Activated T-cell treated with anti-CD3 and anti-CD28 coated beads for 1 hour (primary cell): ENCODE results near the gene PKIB.

Source experiments
- DNase-seq: peaks from one replicate; pipeline ENCODE4 v3.0.0-alpha.2; 2020; ENCODE audit warnings: low read depth

Gene PKIB

DNA sequence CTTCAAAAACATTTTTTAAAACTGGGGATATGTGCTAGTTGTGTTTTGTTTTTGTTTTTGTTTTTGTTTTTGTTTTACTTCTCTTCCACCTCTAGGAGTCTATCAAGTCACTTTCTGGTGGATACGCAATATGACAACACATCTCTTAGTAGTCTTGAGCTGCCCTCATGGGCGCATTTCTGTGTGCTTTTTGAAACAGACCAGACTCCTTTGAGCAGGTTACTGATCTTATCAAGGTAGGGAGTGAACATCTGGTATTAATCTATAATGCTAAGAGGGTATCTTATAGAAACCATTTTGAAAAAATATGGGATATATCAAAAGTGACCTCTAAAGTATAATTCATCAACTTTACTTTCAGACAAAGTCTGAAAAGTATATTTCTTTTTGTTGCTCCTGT is 56.2 kb downstream of the PKIB start:
- no peak for DNase-seq

DNA sequence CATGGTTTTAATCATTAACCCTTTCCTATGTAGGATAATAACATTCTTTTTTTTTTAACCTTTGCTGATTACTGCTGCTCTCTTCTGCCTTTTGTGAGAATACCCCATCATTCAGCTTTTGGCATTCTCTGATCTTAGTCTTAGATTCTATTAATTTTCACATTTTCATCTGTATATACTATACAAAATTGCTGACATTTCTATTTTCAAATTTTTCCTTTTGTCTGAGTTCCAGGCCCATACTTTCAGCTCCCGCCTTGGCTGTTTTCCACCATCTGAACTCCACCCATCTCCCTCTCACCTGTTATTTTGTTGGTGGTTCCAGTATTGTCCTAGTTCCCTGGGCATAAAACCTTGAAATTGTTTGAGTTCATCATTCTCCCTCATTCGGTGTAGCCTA is 59.2 kb downstream of the PKIB start:
- DNase-seq = no peak

DNA sequence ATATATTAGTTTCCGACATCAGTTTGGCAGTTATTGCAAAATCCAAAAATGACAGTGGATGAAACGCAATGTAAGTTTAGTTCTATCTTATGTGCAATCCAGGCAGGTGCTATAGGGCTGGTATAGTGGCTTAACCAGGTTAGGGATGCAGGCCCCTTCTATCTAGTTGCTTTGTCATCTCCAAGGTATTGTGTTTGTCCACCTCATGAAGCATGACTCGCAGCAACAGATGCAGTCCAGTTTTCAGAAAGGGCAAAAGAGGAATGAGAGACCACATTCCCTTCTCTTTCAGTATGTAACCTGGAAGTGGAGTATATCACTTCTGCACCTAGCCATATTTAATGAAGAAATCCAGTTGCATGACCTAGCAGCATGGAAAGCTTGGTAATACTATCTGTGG is 59.7 kb downstream of the PKIB start:
- DNase-seq = no peak

DNA sequence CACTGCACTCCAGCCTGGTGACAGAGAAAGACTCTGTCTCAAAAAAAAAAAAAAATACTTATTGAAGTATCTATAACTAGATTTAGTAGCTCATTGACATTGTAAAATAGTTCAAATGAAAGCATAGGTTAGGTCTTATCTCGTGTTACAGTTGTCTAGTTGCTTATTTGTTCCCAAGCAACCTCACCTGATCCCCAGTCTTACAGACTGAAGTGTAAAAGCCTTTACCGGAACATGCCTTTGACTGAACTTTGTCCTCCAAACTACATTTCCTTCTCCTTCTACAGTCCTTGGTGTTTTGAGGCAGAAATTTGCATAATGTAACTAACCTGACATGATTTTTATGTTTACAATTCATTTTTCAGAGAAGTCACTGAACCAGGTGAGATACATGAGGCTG is 61.0 kb downstream of the PKIB start:
- DNase-seq = no peak

DNA sequence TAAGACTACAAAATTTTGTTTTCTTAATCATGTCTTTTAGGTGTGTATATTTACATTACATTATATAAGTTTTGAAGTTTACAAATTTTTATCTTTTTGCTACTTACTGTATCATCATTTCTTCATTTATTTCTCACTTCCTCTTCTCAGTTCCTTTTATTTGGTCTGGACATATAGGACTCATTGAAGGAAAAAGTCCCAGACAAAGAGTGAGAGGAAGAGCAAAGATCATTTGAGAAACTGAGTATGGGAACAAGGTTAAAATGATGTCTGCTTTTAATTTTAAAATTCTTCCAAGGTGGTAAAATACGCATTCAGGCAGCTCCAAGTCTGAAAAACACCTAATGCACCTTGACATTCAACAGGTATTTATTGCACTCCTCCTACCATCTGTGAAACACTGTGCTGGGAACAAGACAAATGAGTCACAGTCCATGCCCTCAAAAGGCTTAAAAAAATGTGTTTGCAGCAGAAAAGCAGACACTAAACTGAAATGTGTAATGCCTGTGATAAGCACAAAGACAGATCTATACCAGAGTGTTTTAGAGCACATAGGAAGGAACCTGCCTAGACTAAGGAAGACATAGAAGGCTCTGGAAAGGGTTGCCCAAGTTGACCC is 63.2 kb downstream of the PKIB start:
- DNase-seq = no peak

DNA sequence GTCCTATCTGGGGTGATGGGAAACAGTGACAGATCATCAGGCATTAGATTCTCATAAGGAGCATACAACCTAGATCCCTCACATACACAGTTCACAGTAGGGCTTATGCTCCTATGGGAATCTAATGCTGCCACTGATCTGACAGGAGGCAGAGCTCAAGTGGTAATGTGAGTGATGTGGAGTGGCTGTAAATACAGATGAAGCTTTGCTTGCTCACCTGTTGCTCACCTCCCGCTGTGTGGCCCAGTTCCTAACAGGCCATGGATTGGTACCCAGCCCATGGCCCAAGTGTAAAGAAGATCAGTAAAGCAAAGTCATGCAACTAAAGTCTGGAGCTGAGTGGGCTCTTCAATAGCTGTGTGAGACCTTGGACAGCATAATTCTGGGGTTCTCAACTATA is 65.9 kb downstream of the PKIB start:
- DNase-seq = no peak

DNA sequence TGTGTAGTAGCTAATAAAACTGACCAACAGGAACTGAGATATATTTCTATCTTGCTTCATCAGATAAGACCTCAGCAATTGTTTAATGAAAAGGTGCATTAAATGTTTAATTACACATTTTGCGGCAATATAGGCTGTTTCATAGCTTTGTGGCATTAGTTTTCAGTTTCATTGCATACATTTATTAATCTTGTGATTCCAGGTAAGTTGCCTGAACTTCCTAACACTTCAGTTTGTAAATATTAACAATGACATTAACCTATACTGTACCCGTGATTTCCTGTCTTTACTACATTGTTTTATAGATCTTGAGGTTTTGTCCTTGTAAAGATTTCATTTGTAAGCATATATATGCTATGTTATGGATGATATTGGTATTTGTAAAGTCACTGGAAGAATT is 66.5 kb downstream of the PKIB start:
- no peak for DNase-seq

DNA sequence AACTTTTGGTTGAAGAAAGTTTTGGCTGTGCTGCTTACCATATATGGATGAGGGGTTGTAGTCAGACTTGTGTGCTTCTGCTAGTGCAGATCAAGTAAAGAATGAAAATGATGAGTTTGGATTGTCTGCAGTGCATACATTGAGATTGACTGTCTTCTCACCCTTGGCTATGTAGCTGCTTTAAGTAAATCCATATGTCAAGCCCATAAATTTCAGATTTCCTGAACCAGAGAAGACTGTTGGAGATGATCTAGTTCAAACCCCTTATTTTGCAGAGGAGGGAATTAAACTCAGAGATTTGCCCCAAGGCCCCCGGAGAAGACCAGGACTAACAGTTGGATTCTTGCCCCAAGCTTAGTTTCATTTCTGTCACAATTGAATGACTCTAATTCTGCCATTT is 67.2 kb downstream of the PKIB start:
- no peak for DNase-seq

DNA sequence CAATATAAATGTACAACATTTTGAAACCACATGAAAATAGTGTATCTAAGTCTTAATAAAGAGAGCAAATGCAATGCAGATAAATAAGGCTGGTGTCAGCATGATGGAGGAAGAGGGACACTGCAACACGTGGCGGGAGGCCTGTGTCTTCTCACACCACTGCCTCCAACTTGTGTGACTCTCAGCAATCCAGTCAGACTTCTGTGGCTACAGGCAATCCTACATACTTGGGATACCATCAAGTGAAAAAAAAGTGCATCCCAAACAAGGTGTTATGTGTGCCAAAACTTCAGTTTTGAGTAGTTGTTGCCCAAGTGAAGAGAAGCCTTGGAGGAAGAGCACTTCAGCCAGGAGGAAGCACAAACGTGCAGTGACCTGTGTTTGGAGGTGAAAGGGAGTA is 68.6 kb downstream of the PKIB start:
- DNase-seq = no peak

DNA sequence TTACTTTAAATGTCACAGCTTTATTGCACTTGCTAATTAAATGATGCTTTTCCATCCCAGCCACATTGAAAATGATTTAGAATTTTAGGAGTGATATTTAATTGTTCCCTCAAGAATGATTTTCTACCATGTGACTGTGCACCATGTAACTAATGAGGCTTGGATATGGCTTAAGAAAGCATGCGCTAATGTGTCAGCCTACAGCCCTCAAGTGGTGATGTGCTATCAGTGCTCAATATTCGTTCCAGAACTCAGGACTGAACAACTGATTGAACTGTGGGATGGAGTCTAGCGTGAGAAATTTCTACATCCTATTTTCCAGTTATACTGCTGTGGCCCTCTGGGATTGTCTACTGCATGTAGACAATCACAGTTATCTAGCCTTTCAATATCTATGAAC is 71.5 kb downstream of the PKIB start:
- DNase-seq = no peak

DNA sequence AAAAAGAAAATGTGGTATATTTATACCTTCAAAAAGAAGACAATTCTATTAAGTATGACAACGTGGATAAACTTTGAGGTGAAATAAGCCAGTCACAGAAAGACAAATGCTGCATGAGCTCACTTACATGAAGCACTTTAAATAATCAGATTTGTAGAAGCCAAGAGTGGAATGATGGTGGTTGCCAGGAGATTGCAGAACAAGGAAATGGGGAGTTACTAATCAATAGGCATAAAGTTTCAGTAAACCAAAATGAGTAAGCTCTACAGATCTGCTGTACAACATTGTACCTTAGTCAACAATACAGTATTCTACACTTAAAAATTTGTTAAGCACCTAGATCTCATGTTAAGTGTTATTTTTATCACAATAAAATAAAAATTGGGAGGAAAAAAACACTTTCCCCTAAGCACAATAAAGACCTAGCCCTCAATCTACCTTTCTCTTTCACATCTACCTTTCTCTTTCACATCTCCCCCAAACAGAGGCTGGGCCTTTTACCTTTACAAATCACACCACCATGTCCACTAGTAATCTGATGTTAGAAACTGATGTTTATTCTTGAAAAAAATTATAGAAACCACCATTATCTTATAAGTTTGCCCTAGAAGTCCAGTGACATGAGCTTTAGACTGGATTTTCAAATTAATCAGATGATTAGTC is 73.9 kb downstream of the PKIB start:
- no peak for DNase-seq

DNA sequence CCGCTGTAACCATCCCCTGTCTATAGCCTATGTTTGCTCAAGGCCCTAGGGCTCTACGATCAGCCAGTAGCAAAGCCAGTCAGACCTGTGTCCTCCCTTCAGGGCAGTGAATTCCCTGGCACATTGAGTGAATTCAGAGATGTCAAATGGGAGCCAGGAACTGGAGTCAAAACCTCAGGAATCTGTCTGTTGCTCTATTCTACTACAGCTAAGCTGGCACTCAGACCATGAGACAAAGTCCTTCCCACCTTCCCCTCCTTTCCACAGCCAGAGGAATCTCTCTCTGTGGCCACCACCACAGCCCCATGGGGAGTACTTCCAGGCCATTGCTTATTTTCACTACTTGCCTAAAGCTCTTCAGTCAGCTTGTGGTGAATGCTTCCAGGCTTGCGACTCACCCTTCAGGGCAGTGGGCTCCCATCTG is 82.0 kb downstream of the PKIB start:
- no peak for DNase-seq

DNA sequence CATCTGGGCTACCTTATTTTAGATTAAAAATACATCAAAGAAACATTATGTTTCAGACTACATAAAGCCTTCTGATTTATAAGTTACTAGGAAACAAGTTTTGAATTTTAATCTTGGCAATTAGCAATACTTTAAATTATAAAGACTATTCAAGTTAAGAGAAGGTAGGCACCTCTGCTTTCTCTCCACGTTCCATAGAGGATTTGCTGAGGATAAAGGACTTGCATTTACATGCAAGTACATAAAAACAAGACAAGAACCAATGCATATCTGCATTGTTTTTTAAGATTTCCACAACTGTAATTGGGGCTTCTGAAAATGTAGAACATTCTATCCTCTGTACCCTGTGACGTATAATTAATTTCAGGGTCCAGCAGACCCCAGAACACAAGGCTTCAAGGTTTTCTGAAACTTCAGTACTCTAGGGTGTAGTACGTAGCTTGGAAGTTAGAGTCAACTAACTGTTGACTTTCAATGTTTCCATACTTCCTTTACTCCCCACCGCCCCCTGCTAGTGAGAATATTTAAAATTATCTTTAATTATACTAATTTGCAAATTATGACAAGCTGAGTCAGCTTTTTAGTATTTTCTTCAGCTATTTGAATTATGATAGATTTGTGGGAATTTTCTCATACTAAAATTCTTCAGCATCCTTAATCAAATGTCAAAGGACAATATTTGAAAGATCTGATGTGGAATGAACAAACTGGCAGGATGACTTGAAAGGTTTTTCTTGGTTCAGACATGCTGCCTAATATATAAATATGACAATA is 82.8 kb downstream of the PKIB start:
- DNase-seq = no peak

DNA sequence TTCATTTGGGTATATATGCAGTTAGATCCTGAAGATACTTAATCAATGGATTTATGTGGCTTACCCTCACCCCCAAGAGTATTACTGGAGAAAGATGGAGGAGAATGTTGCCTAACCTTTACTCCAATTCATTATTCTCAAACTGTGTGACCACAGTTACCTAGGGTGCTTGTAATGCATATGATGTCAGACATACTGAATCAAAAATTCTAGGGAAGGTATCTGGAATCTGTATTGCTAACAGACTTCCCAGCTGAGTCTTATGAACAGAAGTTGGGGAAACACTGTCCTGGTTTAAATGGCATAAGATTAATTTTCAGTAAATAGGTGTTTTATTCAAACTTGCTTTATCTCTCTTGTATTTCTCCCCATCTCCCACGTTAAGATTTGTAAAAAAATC is 83.9 kb downstream of the PKIB start:
- no peak for DNase-seq

DNA sequence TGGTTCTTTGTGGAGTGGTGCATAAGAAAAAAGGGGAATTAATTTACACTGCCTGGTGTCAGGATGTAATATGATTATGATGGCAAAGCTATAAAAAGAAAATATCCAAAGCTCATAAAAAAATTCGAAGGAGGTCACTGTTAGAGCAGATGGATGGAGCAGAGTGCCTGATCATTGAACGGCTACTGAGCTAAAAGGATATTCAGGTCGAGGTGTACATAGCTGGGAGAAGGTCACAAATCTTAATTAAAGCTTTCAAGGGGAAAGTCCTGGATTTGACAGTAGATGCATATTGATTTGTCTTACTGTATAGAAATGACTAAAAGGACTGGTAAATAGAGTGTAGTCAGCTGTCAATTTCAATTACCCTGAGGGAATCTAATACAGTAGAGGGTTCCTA is 84.4 kb downstream of the PKIB start:
- DNase-seq = no peak

DNA sequence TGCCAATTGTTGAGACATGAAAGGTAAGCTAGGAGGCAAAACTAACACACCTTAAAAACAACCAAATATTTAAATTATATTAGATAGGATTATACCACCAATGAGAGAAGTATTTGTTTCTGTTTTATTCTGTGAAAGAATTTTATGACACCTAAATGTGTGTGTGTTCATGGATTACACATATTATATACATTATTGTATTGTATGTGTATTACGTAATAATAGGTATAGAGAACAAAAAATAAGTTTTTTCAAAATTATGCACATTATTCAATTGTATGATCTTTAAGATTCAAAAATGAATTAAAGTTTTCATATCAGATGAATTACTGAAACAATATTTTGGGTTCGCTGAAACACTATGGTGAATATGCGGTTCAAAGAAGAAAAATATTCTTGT is 85.0 kb downstream of the PKIB start:
- DNase-seq = no peak

DNA sequence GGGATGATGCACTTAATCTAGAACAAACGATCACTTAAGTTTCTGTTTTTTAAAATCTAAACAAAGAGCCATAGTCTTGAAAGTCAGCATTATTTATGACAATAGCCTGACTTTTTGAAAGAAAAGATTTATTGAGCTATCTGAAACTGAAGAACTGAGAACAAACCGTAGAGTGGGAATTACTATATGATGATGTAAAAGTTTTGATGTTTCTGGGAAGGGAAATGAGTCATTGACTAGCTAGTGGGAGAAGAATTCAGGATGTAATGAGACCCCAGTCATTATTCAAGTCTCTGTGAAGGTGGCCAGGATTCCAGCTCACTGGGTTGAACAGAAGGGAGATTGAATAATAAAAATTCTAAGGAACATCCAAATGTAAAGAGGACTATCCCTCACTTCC is 85.9 kb downstream of the PKIB start:
- no peak for DNase-seq

DNA sequence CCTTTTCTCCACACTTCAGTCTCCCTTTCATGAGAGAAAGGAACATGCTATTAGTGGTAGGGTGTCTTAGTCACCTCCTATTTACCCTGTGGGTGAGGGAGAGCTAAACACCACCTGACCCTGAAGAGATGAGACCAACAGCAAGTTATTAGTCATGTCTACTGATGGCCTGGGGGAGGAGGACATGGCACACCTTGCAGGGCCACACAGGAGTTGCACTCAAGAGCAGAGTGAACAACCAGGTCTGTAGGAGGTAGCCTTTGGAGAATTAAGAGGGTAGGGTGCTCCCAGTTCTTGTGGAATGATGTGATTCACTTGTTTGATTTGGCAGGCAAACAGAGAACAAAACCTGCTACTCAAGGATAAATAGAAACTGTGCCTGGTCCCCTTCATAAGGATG is 86.6 kb downstream of the PKIB start:
- DNase-seq = no peak

DNA sequence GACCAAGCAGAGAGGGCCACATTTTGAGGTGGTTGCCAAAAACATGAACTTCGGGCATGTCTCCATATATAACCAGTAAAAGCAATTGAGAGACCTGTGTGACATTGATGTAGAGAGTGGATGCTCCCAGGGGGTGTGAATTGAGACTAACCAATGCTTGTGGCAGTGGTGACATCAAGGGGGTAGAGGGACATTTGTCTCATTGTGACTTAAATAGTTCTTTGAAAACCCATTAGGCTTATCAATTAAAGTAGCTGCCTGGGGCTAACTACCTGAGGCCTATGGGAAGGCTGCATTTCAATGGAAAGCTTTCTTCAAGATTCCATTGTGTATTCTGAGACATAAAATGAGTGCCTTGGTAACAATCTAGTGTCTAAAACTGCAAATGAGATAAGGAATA is 87.3 kb downstream of the PKIB start:
- DNase-seq = no peak

DNA sequence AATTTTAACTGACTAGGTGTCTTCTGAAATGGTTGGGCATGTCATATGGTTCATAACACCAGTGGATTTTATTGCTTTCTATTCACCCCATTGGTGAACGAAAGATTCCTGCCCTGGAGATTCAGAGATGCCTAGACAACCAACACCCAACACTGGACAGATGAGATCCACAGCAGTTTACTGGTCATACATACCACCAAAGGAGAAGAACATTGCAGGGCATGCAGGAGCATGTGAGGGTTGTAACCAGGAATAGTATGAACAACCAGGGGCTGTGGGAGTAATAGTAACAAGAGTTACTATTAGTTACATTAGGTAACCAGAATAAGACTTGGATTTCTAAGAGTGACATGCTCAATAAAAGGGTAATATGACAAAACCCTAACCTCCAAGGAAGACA is 91.5 kb downstream of the PKIB start:
- no peak for DNase-seq

DNA sequence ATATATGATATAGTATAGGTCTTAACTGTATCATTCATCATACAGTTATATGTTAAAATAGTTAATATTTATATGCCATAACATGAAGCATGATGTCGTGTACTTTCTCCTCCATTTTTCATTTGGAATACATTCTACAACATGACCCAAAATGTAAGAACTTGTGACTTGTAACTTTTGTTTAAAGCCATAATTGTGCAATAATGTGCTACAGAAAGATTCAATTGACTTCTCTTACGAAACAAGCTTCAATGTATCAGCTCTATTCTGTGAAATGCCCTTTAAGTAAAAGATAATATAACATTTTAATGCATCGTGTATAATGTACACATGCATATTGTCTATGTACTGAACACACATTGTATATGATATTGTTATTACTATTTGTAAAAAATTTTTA is 92.6 kb downstream of the PKIB start:
- DNase-seq = no peak

DNA sequence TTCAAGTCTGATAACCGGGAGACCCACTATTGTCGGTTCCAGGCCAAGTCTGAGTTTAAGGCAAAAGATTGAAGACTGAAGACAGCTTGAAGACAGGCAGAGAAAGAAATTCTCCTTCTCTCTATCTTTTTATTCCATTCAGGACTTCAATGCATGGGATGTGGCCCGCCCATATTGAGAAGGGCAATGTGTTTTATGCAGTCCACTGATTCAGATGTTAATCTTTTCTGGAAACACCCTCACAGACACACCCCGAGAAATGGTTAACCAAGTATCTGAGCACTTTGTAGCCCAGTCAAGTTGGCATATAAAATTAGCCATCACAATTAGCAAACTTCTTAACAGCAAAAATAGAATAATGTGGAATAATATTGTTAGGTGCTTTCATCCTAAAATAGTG is 93.9 kb downstream of the PKIB start:
- no peak for DNase-seq

DNA sequence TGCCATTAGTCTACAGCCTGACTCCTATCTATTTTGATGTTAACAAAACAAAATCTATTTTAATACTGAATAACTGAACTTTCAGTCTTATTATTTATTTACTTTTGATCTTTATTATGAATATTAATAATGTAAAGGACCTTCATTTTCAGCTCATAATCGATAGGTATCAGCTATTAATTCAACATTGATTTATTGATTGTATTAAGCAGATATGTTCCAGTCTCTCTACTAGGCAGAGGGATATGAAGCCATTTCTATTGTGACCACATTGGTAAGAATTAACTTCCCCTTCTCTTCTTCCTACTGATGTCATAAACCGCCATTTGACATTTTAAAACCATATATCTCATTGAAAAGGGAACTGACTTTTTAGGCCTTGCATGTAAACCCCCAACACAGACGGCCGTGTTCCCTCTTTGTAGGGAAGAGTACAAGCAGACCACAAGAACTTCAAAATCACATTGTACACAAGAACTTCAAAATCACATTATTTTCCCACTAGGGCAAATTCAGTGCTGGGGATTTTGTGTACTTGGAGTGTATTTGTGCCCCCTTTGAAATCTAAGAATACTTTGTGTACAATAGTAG is 99.8 kb downstream of the PKIB start:
- DNase-seq = no peak
